ENCODE data around the gene SEMA4D.

DNA sequence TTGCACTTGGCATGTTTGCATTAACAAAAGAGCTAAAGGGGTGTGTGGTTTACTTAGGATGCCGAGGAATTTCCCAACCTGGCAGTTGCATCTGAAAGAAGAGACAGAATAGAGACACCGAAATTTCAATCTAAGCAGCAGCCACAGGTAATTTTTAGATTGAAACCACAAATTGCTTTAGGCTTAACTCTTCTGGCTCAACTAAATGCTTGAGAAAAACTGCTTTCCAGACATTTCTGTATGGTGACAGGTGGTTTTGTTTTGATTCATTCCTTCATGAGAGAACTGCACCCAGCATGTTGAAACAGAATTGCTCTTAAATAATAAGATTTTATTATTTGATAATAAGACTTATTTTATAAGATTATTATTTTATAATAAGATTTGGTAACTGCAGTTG, 158.1 kb downstream of the SEMA4D start:
- TF ChIP-seq FOXA1 (IDR thresholded peaks at IDR 0.05; ENCODE audit: borderline replicate concordance): no peak
- no peak for TF ChIP-seq ZNF253 (CRISPR knock-in tag; conservative IDR thresholded peaks at IDR 0.05)
- no peak for TF ChIP-seq EGR1 (conservative IDR thresholded peaks at IDR 0.05)
- TF ChIP-seq RNF2 (IDR thresholded peaks at IDR 0.05): no peak
- TF ChIP-seq LARP7 (IDR thresholded peaks at IDR 0.05): no peak
- TF ChIP-seq, protein P1, sequence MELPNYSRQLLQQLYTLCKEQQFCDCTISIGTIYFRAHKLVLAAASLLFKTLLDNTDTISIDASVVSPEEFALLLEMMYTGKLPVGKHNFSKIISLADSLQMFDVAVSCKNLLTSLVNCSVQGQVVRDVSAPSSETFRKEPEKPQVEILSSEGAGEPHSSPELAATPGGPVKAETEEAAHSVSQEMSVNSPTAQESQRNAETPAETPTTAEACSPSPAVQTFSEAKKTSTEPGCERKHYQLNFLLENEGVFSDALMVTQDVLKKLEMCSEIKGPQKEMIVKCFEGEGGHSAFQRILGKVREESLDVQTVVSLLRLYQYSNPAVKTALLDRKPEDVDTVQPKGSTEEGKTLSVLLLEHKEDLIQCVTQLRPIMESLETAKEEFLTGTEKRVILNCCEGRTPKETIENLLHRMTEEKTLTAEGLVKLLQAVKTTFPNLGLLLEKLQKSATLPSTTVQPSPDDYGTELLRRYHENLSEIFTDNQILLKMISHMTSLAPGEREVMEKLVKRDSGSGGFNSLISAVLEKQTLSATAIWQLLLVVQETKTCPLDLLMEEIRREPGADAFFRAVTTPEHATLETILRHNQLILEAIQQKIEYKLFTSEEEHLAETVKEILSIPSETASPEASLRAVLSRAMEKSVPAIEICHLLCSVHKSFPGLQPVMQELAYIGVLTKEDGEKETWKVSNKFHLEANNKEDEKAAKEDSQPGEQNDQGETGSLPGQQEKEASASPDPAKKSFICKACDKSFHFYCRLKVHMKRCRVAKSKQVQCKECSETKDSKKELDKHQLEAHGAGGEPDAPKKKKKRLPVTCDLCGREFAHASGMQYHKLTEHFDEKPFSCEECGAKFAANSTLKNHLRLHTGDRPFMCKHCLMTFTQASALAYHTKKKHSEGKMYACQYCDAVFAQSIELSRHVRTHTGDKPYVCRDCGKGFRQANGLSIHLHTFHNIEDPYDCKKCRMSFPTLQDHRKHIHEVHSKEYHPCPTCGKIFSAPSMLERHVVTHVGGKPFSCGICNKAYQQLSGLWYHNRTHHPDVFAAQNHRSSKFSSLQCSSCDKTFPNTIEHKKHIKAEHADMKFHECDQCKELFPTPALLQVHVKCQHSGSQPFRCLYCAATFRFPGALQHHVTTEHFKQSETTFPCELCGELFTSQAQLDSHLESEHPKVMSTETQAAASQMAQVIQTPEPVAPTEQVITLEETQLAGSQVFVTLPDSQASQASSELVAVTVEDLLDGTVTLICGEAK (IDR thresholded peaks at IDR 0.05): no peak
- TF ChIP-seq, protein P1 (CRISPR knock-in tag; IDR thresholded peaks at IDR 0.05): no peak

Data from K562 (cell line).